Spleen (tissue), 11 donors: ENCODE data around the gene LPCAT3. TPM values are rescaled to one million over a fixed set of nuclear protein-coding genes. Genes with fewer than 3 reads are reported as not detected.

ENCODE experiments used
- DNase-seq: peaks from one replicate; pipeline ENCODE4 v3.0.0-alpha.2; 2020
- H3K27ac ChIP-seq, 8 donors: fragments of 200-600 bp; sonication (generic) in 7 of 8; 1 replicate in 4 of 8; 2 replicates in 4 of 8; pipeline versions ENCODE4 v1.5.0 to v1.8.0; 2016 to 2021; ENCODE audit warnings: inconsistent platforms in 4 of 8, mild to moderate bottlenecking in 4 of 8, moderate library complexity in 1 of 8
- H3K27me3 ChIP-seq, 7 donors: fragments of 200-600 bp; sonication (generic) in 6 of 7; replicated peaks in 1 of 7; 1 replicate in 4 of 7; 2 replicates in 3 of 7; pipeline versions ENCODE4 v1.5.0 to v1.8.0; 2016 to 2021; ENCODE audit warnings: inconsistent platforms in 3 of 7, mild to moderate bottlenecking in 1 of 7
- H3K36me3 ChIP-seq, 6 donors: fragments of 200-600 bp; sonication (generic) in 5 of 6; 1 replicate in 4 of 6; 2 replicates in 2 of 6; pipeline versions ENCODE4 v1.5.0 to v1.8.0; 2016 to 2021; ENCODE audit warnings: inconsistent platforms in 2 of 6
- H3K4me1 ChIP-seq, 6 donors: fragments of 200-600 bp; sonication (generic) in 5 of 6; 1 replicate in 3 of 6; 2 replicates in 3 of 6; pipeline versions ENCODE4 v1.5.0 to v1.8.0; 2016 to 2021; ENCODE audit warnings: inconsistent platforms in 3 of 6
- H3K4me3 ChIP-seq, 8 donors: fragments of 200-600 bp; sonication (generic) in 7 of 8; 1 replicate in 4 of 8; 2 replicates in 4 of 8; pipeline versions ENCODE4 v1.5.0 to v1.8.0; 2016 to 2021; ENCODE audit warnings: inconsistent platforms in 4 of 8, mild to moderate bottlenecking in 4 of 8, moderate library complexity in 2 of 8
- H3K9me3 ChIP-seq, 8 donors: fragments of 200-600 bp; sonication (generic) in 7 of 8; 1 replicate in 4 of 8; 2 replicates in 4 of 8; pipeline versions ENCODE4 v1.5.0 to v1.8.0; 2016 to 2021; ENCODE audit warnings: inconsistent platforms in 4 of 8
- CTCF ChIP-seq, 11 experiments: fragments of 200-600 bp in 7 of 11; fragments of 450-650 bp in 4 of 11; sonication (generic) in 4 of 11; IDR thresholded peaks in 8 of 11; conservative IDR thresholded peaks in 3 of 11; 1 replicate in 7 of 11; 2 replicates in 4 of 11; pipeline versions ENCODE4 v1.4.0 to v1.8.0; 2016 to 2021; ENCODE audit warnings: antibody characterized with exemption in 11 of 11, inconsistent platforms in 4 of 11, mild to moderate bottlenecking in 1 of 11
- POLR2A ChIP-seq, 3 donors: fragments of 450-650 bp; IDR thresholded peaks; one replicate each; pipeline ENCODE4 v1.5.1; 2017; ENCODE audit warnings: antibody characterized with exemption in 3 of 3, mild to moderate bottlenecking in 1 of 3
- POLR2AphosphoS5 ChIP-seq, 3 donors: sonication (generic); formaldehyde crosslinking; IDR thresholded peaks; one replicate each; pipeline ENCODE4 v1.5.1; 2017; ENCODE audit warnings: antibody characterized with exemption in 3 of 3
- WGBS, 5 donors: extraction: QIAGEN DNeasy Blood & Tissue Kit in 3 of 5; methylation state at CpG; one replicate each; pipeline versions ENCODE4 v1.1.5 to v1.1.7; 2013 to 2018; 5-methylcytosine and 5-hydroxymethylcytosine counted together
- intact Hi-C: fragments of 100-400 bp; cut with DNase I; formaldehyde crosslinking; loops from one replicate; pipeline ENCODE4 v1.15.0; 2023; ENCODE audit warnings: low total_unique reads
- polyA plus RNA-seq, 3 donors: library from polyadenylated mRNA; stranded (reverse); fragments of 200-250 nt; gene quantifications; one replicate each; pipeline ENCODE4 v1.2.1, GENCODE V29; 2013
- total RNA-seq, 7 donors: library from RNA; depleted of rRNA in 3 of 7; stranded (reverse); fragments of >200 nt in 3 of 7; fragmentation: NEBNext Ultra II Directional in 4 of 7; extraction: Animal tissue kit (Norgen Biotek cat#: 25700) in 4 of 7; gene quantifications; one replicate each; pipeline versions ENCODE4 v1.1.0 to v1.2.1, GENCODE V29; 2016 to 2021
- donor health status: healthy with polysubstance abuse.
- donor health status: DM: no; HTN: no; CAD: no; lungs with moderate emphysema.
- donor health status: DM: no; HTN: no; CAD: no.
- donor health status: Bipolar disorder and iron deficiency.
- donor health status: healthy.
- donor health status: DM: no; HTN: no; CAD: no.
- donor health status: DM: yes; HTN: yes; CAD: no.

Gene LPCAT3
- total and polyA plus RNA-seq, 10 donors, result 9.7 to 52.5 (median 36.9) TPM

GRCh38 chr12:6959805-6960592, 58.3 kb downstream of the LPCAT3 start:
- no peaks in the 10 kb centered on the region for H3K27me3 ChIP-seq
- intact Hi-C loops, result loop anchor here (10.0 kb wide), 1 partner anchor 95 kb away; the partner anchor contains the start of gene TPI1
- peak; percentile 78 for DNase-seq
- H3K4me1 ChIP-seq, result peaks cover 80 to 100% (median 93%) of the 10 kb centered on the region in 6 donors
- TF ChIP-seq POLR2A (IDR thresholded peaks at IDR 0.05), result no peak
- TF ChIP-seq POLR2AphosphoS5 (IDR thresholded peaks at IDR 0.05), result peak; percentile 3 to 70 (median 24)
- H3K27ac ChIP-seq, result peak overlapping the region; percentile 61 to 99 (median 96)
- H3K36me3 ChIP-seq, result peaks cover 0 to 68% (median 52%) of the 10 kb centered on the region in 6 donors
- peak overlapping the region in 5 of 8 donors; percentile 19 to 97 (median 29) for H3K4me3 ChIP-seq
- WGBS, 5 donors, result 72 to 86% (median 84%) methylated on average over 14 to 26 of the region's 26 CpGs
- H3K9me3 ChIP-seq, result no peaks in the 10 kb centered on the region

GRCh38 chr12:6959058-6959804, 59.0 kb downstream of the LPCAT3 start:
- TF ChIP-seq CTCF (IDR thresholded peaks at IDR 0.05 in 8 of 11, conservative IDR thresholded peaks at IDR 0.05 in 3 of 11), result no peak
- TF ChIP-seq POLR2A (IDR thresholded peaks at IDR 0.05), result peak in 1 of 3 donors; percentile 85
- peak; percentile 76 to 89 (median 82) for TF ChIP-seq POLR2AphosphoS5 (IDR thresholded peaks at IDR 0.05)
- peak overlapping the region; percentile 61 to 99 (median 96) for H3K27ac ChIP-seq
- intact Hi-C loops, result no loop called here
- H3K36me3 ChIP-seq, result peaks cover 0 to 70% (median 57%) of the 10 kb centered on the region in 6 donors
- H3K9me3 ChIP-seq, result no peaks in the 10 kb centered on the region
- no peaks in the 10 kb centered on the region for H3K27me3 ChIP-seq
- H3K4me3 ChIP-seq, result peak overlapping the region in 7 of 8 donors; percentile 14 to 97 (median 29)
- WGBS, 5 donors, result 17 to 39% (median 23%) methylated on average over 16 to 24 of the region's 24 CpGs
- DNase-seq, result peak; percentile 92
- peaks cover 84 to 100% (median 94%) of the 10 kb centered on the region in 6 donors for H3K4me1 ChIP-seq

- WGBS, 5 donors, result 6 to 30% (median 19%) methylated on average over 6 to 10 of the region's 10 CpGs
- no peak for TF ChIP-seq CTCF (IDR thresholded peaks at IDR 0.05 in 8 of 11, conservative IDR thresholded peaks at IDR 0.05 in 3 of 11)
- no peak for TF ChIP-seq POLR2AphosphoS5 (IDR thresholded peaks at IDR 0.05)
- no peak for TF ChIP-seq POLR2A (IDR thresholded peaks at IDR 0.05)
- peak overlapping the region; percentile 61 to 99 (median 96) for H3K27ac ChIP-seq
- peak overlapping the region in 7 of 8 donors; percentile 14 to 97 (median 29) for H3K4me3 ChIP-seq
- H3K4me1 ChIP-seq, result peaks cover 86 to 100% (median 97%) of the 10 kb centered on the region in 6 donors
- no peak for DNase-seq
- H3K27me3 ChIP-seq, result no peaks in the 10 kb centered on the region
- H3K36me3 ChIP-seq, result peaks cover 0 to 76% (median 57%) of the 10 kb centered on the region in 6 donors
- intact Hi-C loops, result no loop called here
- H3K9me3 ChIP-seq, result no peaks in the 10 kb centered on the region
Observed at GRCh38 chr12:6958609-6959057, 59.6 kb downstream of the LPCAT3 start.

- Histone ChIP-seq H3K36me3 (peaks cover 0 to 83% (median 57%) of the 10 kb centered on the region in 6 donors), H3K27me3 (no peaks in the 10 kb centered on the region), H3K9me3 (no peaks in the 10 kb centered on the region), H3K4me1 (peaks cover 86 to 100% (median 100%) of the 10 kb centered on the region in 6 donors), H3K27ac (peak overlapping the region; percentile 61 to 99 (median 96)), H3K4me3 (peak overlapping the region in 7 of 8 donors; percentile 14 to 97 (median 29))
- intact Hi-C loops, result no loop called here
- peak; percentile 82 for DNase-seq
- WGBS, 5 donors, result 70 to 77% (median 73%) methylated on average over 26 to 28 of the region's 28 CpGs
- TF ChIP-seq CTCF (IDR thresholded peaks at IDR 0.05 in 8 of 11, conservative IDR thresholded peaks at IDR 0.05 in 3 of 11) (no peak), POLR2AphosphoS5 (IDR thresholded peaks at IDR 0.05) (peak; percentile 17 to 62 (median 26)), POLR2A (IDR thresholded peaks at IDR 0.05) (no peak)
Observed at GRCh38 chr12:6957741-6958608, 60.3 kb downstream of the LPCAT3 start.
